Spleen (tissue), 7 donors: Measurements from ENCODE around the gene KRTAP10-8.

Source experiments
- CTCF ChIP-seq, 11 experiments: fragments of 200-600 bp in 7 of 11; fragments of 450-650 bp in 4 of 11; sonication (generic) in 4 of 11; IDR thresholded peaks in 8 of 11; conservative IDR thresholded peaks in 3 of 11; 1 replicate in 7 of 11; 2 replicates in 4 of 11; pipeline versions ENCODE4 v1.4.0 to v1.8.0; 2016 to 2021; ENCODE audit warnings: antibody characterized with exemption in 11 of 11, inconsistent platforms in 4 of 11, mild to moderate bottlenecking in 1 of 11
- POLR2A ChIP-seq, 3 donors: fragments of 450-650 bp; IDR thresholded peaks; one replicate each; pipeline ENCODE4 v1.5.1; 2017; ENCODE audit warnings: antibody characterized with exemption in 3 of 3, mild to moderate bottlenecking in 1 of 3
- POLR2AphosphoS5 ChIP-seq, 3 donors: sonication (generic); formaldehyde crosslinking; IDR thresholded peaks; one replicate each; pipeline ENCODE4 v1.5.1; 2017; ENCODE audit warnings: antibody characterized with exemption in 3 of 3
- donor health status: DM: no; HTN: no; CAD: no; lungs with moderate emphysema.
- donor health status: DM: no; HTN: no; CAD: no.
- donor health status: DM: no; HTN: no; CAD: no.

GRCh38 chr21:44637018-44637850, 25.4 kb downstream of the KRTAP10-8 start, which contains the start of gene KRTAP10-10:
- TF ChIP-seq CTCF (IDR thresholded peaks at IDR 0.05 in 8 of 11, conservative IDR thresholded peaks at IDR 0.05 in 3 of 11): no peak
- TF ChIP-seq POLR2A (IDR thresholded peaks at IDR 0.05): no peak
- TF ChIP-seq POLR2AphosphoS5 (IDR thresholded peaks at IDR 0.05): no peak
